Stimulated activated naive CD8-positive, alpha-beta T cell treated with anti-CD3 and anti-CD28 coated beads, Interleukin-15, Interleukin-2, amounts not matched to agents 100 U/mL and 50 U/mL, for 24 hours (primary cell): ENCODE data around the gene SDC1.

Experiments
- ATAC-seq: fragments of 150-1000 bp; cut with Tn5 transposase; one replicate; pipeline ENCODE4 v1.10.0; 2021
- DNase-seq: peaks from one replicate; pipeline ENCODE4 v3.0.0; 2021

SDC1 gene

GRCh38 chr2:20183373-20183772, 41.6 kb downstream of the SDC1 start:
- no peak for DNase-seq
- no peak for ATAC-seq

- ATAC-seq (no peak), DNase-seq (no peak)
These were observed 42.5 kb downstream of the SDC1 start for GRCh38 chr2:20182241-20182931.

DNA sequence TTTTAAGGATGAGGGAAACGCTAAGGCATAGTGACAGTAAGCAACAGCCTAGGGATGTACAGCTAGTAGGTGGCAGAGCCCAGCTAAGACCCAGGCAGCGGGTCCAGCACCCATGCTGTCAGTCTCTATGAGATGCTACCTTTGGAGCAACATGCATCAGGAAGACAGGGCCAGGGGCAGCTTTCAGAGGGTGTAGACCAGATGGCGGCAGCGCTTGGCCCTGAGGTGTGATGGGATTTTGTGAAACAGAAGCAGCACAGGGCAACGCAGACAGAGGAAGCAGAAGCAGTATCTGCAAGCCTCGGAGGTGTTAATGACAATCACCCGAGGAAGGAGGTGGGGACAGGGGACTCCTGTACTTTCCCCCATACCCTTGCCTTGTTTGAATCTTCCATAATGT, 43.2 kb downstream of the SDC1 start:
- ATAC-seq, result no peak
- DNase-seq, result no peak

- ATAC-seq, result no peak
These were observed 44.0 kb downstream of the SDC1 start for GRCh38 chr2:20180676-20181648.

GRCh38 chr2:20179755-20180594, 45.0 kb downstream of the SDC1 start:
- DNase-seq, result no peak
- ATAC-seq, result no peak

More at GRCh38 chr2:20180676-20181648, 44.0 kb downstream of the SDC1 start:
- no peak for DNase-seq

GRCh38 chr2:20179466-20179754, 45.5 kb downstream of the SDC1 start:
- ATAC-seq (no peak), DNase-seq (no peak)

DNA sequence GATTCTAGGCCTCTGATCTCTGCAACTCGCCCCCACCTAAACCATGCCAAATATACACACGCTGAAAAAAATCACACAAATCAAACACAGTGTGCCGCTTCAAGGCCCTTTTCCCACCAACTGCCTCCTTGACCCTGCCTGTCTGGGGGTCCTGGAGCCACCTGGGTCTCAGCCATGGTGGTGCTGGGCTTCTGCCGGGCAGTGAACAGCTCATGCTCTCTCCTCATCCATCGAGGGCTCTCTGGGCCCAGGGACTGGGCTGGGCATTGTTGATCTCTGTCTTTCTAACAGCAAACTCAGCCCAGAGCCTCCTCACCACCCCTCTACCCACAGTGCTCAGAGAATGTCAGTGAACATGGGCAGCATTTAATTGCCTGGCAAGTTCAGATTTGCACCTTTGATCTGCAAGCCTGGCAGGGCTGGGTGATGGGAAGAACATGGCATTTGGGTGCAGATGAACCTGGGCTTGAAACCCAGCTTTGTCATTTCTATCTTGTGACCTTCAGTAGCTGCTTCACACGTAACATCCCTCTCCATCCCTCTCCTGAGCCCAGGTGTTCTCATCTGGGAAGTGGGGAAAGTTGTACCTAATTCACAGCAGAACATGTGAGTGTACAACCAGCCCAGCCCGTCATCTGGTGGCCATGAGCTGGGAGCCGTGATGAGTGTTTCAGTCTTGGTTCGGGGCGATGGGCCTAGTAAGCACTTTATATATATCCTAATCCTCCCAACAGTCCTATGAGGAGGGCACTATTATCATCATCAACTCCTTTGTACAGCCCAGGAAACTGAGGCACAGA, 46.1 kb downstream of the SDC1 start:
- no peak for DNase-seq
- no peak for ATAC-seq

- DNase-seq (no peak), ATAC-seq (no peak)
These were observed 46.7 kb downstream of the SDC1 start for GRCh38 chr2:20178249-20178607.

DNA sequence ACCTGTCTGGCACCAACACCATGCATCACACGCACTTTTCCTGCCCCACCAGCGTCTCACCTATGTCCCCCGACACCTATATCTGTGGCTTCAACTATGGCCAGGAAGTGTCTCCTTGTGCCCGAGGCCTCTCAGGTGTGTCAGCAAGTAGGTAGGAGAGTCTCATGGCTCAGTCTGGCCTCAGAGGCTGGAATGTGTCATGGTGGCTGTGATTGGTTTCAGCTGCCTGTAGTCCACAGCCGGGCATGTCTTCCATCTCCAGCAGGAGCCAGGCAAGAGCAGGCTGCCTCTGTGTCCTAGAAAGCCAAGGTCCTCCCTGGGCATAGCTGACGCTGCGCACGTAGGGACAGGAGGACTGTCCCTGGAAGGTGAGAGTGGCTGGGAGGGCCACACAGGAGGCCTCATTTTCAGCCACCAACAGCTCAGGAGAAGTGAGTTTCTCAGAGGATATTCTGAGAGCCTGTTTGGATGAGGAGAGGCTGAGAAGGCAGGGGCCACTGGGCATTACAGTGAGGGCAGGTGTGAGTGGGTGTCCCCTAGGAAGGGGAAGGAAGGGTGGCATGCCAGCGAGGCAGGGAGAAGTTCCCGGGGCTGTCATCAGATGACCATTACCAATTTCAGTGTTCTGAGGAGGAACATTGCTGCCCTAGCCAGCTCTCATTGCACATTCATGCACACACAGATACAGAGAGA, 47.2 kb downstream of the SDC1 start:
- no peak for DNase-seq
- no peak for ATAC-seq

DNA sequence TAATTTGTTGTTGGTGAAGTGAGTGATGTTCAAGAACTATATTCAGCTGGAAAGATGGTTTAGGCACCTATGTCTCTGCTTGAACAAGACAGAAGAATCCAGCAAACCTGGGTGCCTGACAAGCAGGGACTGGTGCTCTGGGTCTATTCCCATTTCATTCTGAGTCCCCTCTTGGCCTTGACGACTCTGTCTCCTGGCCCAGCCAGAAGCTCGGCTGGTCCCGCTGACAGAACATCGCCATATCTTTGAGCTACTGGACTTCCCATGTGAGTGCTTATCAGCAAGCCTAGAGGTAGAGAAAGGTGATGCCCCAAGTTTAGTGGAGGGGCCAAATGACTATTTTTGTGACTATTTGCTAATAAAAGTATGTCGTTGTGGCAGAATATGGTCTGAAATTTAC, 48.2 kb downstream of the SDC1 start:
- DNase-seq, result no peak
- ATAC-seq, result no peak

- DNase-seq (no peak), ATAC-seq (no peak)
These were observed 49.0 kb downstream of the SDC1 start for GRCh38 chr2:20175931-20176330.

- ATAC-seq (no peak), DNase-seq (no peak)
These were observed 49.7 kb downstream of the SDC1 start for GRCh38 chr2:20175267-20175666.

GRCh38 chr2:20174410-20174809, 50.5 kb downstream of the SDC1 start:
- DNase-seq (no peak), ATAC-seq (no peak)

- no peak for ATAC-seq
- no peak for DNase-seq
These were observed 51.2 kb downstream of the SDC1 start for GRCh38 chr2:20173496-20174402.

GRCh38 chr2:20173064-20173463, 51.9 kb downstream of the SDC1 start:
- DNase-seq, result no peak
- ATAC-seq, result no peak

DNA sequence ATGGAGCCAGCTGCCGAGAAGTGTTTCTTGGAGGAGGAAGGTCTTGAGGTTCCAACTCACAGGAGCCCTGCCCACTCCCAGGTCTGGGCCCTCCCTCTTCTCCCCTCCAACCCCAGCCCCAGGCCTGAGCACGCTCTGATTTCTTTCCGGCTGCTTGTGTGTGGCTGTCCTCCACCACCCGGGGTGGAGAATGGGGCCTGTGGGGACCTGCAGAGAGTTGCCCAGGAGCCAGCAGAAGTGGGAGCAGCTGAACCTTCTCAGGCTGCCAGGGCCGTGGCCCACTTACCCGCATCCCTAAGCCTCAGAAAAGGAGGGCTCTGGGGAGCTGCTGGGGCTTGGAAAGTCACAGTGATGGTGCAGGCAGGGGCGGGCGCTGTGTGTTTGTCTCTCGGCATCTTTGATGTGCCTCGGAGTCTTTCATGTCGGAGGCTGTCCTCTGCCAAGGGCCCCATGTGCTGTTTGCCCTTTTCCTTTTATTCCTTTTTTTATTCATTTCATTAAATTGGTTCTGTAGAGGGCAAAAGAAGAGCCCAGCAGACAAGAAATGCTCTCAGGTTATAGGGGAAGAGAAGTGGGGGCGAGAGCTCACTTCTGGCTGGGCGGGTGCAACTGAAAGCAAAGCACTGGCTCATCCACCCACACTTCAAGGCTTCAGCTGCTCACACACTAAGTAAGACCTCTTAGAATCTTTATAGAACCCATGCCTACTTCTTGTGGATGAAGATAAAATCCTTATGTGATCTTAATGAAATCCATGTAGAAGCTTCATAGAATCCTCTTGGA, 52.5 kb downstream of the SDC1 start:
- no peak for ATAC-seq

GRCh38 chr2:20171445-20171977, 53.4 kb downstream of the SDC1 start:
- DNase-seq (no peak), ATAC-seq (no peak)

More for the DNA sequence above, 52.5 kb downstream of the SDC1 start:
- no peak for DNase-seq

DNA sequence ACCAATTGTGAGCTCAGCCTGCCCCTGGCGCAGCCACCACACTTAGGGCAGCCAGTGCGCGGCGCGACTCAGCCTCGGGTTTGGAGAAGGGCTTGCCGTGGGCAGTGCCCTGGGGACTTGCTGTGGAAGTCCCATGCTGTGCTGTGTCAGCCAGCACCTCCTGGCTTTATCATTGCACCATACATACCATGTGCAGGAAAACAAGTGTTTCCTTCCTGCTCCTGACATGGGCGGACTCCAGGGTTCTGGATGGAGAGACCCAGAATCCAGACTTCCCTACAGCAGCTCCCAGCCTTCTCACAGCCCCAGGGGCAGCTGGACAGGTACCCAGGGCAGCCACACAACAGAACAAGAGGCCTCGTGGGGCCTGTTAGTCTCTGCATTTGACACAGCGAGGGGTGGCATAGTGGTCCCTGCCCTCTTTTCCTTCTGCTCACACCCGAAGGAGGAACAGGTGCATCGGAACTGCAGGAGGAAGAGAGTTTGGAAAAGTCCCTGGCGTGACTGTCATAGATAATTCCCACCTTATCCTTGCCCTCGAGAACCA, 54.2 kb downstream of the SDC1 start:
- DNase-seq, result no peak
- no peak for ATAC-seq
